Activated effector memory CD4-positive, alpha-beta T cell treated with Interleukin-2 at 50 U/mL for 16 hours (primary cell): ENCODE data around the gene MIS18BP1.
"Not testable (repeated sequence)": the region's sequence is repeated elsewhere in the genome, so short reads cannot be mapped to it uniquely, and the experiment has no call there.

Experiments used
- DNase-seq: peaks from one replicate; pipeline ENCODE4 v3.0.0-alpha.2; 2020

Gene MIS18BP1

DNA sequence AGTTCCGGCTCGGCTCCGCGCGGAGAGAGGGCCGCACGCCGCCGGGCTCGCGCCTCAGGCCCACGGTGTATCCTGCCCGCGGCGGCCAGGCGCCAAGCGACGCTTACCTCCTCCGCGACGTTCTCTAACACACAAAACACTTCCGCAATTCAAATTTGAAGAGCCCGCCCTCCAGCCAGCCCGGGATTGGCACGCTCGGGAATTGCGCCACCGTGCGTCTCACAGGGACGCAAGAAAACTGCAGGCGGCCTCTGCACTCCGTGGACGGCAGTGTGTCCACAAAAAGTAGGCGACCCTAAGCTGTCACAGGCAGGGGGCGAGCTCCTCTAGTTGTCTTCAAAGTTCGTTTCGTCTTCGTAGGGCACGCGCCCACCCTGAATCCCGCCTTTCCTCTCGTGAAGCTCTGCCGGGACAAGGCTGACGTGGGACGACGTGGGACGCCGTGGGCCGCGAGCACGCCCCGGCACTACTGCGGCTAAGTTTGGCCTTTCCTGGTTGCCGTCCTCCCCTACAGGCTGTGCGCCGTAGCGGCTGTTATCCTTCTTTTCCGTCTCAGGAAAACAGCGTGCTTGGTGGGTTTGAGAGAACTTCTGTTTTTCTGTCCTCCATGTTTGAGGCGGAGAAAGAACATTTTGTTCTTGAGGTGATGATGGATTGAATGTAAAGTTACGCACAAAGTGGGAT, at the start of gene MIS18BP1:
TSS of gene MIS18BP1 (minus strand) at position 133 of the 684 bp plus-strand sequence. CDS start 5,916 bp downstream, outside the sequence.
- peak; percentile 90 for DNase-seq

DNA sequence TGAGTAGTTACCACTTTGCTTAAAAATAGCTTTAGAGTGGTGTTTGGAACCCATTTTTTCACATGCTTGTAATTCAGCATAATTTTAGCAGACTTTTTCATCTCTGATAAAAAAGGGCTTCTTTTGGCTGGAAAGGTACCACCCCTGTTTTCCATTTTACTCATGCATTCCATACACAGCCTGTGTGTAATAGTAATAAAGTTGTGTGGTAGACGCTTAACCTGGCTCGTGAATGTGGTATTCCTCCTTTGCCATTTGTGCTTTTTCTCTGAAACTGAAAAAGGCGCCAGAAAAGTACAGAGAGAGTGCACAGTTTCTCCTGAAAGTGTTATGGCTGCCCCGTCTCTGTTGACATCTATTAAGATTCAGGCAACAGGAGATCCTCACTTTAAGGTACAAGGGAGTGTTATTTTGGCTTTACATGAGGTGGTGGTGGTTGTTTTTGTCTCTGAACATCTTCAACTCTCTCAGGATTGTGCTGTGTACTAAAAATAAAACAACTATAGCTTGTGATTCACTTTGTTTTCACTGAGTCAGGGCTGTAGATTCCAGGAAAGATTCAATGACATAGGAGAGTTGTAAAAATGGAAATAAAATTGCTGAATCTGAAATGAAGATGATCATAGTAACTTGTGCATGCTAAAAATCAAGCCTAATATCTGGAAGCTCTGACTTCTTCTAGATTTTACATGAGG, 45.6 kb upstream of the MIS18BP1 start:
- no peak for DNase-seq

DNA sequence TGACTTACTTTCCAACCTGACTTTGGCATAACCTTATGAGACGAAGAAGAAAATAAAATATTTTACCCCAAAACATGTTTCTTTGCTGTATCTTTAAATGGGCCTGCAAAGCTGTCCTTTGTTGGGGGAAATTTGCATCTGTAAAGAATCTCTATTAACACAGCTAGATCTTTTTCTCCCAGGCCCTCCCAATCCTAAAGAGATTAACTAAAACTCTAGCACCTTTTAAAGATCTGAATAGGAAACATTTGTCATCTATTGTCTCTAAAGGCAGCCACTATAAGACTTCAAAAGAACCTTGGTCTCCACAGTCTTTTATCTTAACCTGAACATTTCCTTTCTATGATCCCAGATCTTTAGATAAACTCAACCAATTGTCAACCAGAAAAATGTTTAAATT, 41.8 kb upstream of the MIS18BP1 start:
- DNase-seq, result not testable (repeated sequence)

DNA sequence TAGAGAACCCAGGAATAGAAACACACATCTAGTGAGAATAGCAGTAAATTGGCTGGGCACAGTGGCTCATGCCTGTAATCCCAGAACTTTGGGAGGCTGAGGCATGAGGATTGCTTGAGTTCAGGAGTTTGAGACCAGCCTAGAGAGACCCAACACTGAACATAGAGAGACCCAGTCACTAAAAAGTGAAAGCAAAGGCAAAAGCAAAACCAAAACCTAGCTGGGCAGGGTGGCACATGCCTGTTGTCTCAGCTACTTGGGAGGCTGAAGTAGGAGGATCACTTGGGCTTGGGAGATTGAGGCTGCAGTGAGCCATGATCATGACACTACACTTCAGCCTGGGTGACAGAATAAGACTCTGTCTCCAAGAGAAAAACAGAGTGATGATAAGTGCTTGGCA, 37.5 kb upstream of the MIS18BP1 start:
- no peak for DNase-seq

DNA sequence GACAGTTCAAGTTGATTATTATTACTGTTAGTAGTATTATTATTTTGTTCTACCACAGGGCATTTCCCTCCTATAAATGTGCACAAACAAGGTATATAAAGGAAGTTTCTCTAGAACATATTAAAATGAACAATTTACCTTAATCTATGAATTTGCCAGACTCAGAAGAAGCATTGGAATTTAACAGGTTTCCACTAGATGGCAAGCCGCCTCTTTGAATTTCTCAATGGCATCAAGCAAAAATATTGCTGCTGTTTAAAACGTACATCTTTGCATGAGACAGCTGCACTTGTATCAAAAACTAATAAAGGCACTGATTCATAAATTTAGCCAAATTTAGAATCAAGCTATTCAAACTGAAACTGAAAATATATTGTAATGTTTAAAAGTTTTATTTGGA, 34.6 kb upstream of the MIS18BP1 start:
- DNase-seq, result no peak

DNA sequence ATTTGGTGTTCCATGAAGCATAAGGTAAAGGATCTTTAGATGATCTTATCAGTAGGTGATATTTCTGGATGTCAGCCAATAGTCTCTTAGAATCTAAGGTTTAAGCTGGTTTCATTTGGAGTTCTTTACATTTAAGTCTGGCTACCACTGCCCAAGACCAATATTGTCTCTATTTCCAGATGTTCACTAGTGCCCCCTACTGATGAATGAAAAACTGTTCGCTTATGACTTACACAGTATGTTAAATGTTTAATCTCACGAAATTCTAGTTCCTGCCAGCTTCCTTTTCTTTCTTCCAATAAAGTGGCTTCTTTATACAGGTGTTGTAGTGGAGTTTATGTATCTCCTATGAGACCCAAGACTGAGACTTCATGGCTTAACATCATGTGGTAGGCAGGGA, 31.8 kb upstream of the MIS18BP1 start:
- DNase-seq, result no peak

DNA sequence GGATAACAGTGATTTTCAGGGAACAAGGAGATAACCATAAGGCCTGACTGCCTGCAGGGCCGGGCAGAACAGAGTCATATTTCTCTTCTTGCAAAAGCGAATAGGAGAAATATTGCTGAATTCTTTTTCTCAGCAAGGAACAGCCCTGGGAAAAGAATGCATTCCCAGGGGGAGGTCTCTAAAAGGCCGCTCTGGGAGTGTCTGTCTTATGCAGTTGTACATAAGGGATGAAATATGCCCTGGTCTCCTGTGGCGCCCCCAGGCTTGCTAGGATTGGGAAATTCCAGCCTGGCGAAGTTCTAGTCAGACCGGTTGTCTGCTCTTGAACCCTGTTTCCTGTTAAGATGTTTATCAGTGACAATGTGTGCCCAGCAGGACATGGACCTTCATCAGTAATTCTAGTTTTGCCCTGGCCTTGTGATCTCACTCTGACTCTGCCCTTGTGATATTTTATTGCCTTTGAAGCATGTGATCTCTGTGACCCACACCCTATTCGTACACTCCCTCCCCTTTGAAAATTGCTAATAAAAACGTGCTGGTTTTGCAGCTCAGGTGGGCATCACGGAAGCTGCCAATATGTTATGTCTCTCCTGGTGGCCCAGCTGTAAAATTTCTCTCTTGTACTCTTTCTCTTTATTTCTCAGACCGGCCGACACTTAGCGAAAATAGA, 28.9 kb upstream of the MIS18BP1 start:
- DNase-seq, result not testable (repeated sequence)

DNA sequence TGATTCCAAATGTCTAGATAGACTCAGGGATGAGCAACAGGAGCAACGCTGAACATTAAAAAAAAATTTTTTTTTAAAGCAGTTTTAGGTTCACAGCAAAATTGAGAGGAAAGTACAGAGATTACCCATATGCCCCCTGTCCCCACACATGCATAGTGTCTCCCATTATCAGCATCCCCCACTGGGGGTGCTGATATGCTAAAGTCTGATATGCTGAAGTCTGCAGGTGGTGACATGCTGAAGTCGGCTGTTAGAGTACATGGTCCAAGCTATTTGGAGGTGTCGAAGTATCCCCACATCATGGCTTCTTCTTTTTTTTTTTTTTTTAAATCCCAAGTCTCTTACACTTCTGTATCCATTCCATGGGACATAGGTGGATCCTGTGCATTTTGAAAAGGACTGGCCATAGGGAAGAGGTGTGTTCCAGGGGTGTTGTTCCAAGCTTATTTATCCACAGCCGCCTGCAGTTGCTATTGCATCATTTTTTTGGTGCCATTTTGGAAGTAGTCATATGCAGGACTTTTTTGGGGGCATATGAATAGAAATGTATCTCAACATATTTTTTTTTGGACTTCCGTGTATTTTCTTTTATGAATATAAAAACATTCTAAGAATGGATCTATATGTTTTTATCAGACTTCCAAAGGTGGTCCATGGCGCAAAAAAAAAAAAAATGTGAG, 19.0 kb upstream of the MIS18BP1 start:
- no peak for DNase-seq

DNA sequence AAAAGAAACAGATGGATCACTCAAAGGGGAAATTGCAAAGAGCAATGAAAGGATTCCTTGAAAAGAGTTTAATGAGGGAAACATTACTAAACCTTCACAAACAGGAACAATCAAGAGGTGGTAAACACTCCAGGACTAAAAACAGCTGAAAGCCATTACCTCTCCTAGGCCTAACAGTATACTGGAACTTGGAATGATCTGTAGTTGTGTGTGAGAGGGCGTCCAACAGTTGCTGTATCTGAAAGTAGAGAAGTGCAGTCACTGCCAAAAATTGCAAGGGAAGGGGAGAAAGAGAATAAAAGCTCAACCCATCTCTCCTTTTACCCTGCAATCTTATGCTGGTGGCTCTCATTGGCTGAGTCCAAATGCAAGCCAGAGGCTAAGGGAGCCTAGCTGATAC, 17.0 kb upstream of the MIS18BP1 start:
- DNase-seq, result no peak

DNA sequence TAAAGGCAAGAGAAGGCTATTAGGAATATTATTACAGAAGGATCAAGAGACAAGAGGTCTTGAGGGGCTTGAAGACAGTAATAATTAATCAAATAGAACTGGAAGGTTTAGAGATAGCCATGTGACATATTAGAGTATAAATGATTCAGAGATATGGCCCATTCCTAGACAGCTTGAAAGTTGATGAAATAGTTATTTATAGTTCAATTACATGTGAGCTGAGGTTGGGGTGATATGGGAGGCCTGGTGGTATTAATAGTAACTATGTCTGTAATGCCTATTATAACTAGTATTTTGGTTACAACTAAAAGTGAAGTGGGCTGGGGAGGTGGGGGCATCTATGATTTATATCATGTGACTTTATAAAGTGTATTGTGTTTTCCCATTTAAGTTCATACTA, 14.1 kb upstream of the MIS18BP1 start:
- DNase-seq, result no peak

DNA sequence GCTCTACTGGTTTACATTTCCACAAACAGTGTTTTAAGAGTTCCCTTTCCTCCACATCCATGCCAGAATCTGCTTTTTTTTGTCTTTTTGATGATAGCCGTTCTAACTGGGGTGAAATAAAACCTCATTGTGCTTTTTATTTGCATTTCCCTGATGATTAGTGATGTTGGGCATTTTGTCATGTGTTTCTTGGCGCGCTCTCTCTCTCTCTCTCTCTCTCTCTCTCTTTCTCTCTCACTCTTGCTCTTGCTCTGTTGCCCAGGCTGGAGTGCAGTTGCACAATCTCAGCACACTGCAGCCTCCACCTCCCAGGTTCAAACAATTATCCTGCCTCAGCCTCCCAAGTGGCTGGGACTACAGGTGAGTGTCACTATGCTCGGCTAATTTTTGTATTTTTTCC, 9.6 kb upstream of the MIS18BP1 start:
- no peak for DNase-seq

DNA sequence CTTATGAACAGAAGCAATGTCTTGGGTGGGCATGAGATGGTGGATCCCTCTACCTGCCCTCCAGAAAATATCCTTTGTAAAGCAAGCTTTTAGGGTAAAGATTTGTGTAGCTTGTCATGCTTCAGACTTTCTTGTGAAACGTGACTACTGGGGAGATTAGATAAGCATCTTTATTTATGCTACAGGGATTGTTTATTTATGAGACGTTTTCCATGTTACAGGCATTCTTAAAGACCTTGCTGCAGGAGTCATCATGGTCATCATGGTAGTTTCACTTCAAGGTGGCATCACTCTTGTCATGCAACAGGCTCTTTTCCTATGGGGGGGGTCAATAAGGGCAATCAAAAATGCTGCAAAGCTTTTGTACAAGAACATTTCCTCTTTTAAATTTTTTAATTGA, 8.2 kb upstream of the MIS18BP1 start:
- DNase-seq, result no peak

DNA sequence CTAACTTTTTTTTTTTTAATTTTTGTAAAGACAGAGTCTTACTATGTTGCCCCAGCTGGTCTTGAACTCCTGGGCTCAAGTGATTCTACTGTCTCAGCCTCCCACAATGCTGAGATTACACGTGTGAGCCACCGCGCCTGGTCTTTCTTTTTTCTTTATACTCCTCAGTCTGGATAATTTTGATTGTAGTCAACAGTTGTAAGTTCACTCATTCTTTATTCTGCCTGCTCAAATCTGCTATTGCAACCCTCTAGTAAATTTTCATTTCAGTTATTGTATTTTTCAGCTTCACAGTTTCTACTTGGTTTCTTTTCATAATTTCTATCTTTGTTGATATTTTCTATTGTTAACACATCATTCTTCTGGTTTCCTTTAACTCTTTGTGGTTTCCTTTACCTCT, 5.8 kb upstream of the MIS18BP1 start:
- no peak for DNase-seq

DNA sequence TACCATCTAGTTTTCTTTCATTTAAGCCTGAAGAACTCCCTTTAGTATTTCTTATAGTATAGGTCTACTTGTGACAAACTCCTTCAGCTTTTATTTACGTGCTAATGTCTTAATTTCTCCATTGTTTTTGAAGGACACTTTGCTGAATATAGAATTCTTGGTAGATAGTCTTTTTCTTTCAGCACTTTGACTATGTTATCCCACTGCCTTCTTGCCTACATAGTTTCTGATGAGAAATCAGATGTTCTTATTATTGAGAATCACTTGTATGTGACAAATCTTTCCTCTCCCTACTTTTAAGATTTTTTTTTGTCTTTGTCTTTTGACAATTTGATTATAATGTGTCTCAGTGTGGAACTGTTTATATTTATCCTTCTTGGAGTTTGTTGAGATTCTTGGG, 5.1 kb upstream of the MIS18BP1 start:
- no peak for DNase-seq

DNA sequence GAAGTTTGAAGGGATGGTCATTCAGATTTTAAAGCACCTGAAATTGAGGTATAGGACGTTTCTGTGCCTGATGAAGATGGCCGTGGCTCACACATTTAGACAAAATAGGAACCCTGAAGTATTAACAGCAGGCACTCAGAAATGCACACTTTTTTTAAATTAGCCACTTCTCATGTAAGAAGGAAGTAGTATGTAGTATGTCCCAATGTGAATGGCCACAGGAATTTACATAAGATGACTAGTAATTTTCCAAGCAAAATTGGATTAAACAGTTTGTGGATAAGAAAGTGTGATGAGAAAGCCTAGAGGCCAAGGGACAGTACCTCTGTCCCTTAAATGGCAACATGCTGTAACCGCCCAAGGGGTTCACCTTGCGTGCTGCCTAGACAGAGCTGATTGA, 1.8 kb upstream of the MIS18BP1 start:
- no peak for DNase-seq

DNA sequence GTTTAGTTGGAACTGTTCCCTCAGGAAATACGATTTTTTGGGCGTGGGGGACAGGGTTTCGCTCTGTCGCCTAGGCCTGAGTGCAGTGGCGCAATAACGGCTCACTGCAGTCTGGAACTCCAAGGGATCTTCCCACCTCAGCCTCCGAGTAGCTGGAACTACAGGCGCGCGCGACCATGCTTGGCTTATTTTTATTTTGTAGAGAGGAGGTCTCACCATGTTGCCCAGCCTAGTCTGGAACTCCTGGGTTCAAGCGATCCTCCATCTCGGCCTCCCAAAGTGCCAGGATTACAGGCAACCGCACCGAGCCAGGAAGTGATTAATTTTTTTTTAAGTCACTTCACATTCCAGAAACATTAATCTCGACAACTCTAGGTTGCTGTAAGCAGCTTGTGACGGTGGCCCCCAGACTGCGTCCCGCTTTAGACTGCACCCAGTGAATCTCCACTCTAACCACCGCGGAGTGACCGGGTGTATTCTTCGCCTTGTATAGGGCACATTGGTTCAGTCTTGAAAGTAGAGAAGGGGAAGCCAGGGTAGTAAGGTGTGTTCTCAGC, 830 bp upstream of the MIS18BP1 start:
- no peak for DNase-seq

DNA sequence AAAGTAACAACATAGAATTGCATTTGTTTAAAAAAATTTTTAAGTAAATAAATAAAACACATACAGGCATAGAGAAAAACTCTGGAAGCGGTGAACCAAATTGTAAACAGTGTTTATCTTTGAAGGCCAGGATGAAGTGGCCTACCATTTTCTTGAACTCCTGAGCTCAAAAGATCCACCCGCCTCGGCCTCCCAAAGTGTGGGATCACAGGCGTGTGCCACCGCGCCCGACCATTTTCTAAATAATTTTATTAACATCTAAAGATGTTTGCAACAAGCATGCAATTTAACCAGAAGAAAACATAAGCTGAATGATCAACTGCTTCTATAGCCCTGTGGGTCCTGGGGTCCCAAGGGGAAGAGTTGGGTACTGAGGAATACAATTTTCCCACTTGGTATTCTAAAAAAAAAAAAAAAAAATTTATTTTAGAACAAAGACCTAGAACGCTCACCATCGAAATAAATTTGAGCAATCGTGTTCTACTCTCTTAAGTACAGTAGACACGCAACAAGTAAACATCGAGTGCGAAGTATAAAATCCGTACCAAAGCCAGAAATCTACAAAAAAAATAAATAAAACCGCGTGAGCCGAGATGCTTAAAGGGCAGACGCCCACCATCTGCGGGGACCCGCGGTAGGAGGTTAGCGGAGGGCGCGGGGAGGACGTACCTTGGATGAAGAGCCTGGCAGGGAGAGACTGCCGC, 484 bp downstream of the MIS18BP1 start:
- DNase-seq, result no peak

DNA sequence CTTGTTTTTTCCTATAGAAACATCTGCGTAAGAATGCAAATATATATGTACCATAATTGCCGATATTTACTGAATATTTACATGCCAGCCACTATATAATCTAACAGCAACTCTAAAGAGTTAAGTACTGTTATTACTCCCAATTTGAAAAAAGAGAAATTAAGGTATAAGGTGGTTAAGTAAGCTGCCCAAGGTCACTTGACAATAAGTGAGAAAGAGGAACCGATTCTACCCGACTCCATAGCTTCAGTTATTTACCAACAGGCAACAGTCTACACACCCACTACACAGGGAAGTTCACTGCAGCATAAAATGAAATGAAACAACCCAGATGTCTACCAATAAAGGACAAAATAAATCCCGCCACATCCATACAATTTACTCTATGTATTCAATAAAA, 1.1 kb downstream of the MIS18BP1 start:
- no peak for DNase-seq

DNA sequence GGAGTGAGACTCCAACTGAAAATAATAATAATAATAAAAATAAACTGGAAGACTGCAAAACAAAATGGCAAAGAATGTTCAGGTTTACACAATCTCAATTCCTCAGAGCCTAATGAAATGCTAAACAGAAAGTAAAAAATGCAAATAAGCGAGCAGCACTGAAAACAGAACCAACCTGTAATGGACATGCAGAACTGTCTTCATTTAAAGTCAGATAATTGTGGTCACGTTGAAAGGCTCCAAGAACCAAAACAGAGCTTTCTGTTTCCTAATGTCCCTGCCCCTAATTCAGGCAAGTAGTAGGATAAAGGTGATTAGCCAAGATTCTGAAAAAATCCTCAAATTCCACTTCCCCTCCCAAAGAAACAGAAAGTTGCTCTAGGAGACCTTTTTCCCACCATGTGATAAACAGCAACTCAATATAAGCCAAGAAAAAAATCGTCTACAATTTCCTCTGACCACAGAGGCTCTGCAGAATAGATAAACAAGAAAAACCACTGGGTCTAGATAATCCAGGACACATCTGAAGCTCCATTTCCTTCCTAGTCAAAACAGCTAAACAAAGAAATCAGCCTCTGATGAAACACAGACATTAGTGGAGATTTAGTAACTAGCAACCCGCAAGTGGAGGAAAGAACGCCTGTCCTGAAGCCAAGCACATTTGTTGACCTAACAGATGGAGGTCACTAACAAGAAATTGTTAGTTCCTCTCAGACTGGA, 3.0 kb downstream of the MIS18BP1 start:
- no peak for DNase-seq

DNA sequence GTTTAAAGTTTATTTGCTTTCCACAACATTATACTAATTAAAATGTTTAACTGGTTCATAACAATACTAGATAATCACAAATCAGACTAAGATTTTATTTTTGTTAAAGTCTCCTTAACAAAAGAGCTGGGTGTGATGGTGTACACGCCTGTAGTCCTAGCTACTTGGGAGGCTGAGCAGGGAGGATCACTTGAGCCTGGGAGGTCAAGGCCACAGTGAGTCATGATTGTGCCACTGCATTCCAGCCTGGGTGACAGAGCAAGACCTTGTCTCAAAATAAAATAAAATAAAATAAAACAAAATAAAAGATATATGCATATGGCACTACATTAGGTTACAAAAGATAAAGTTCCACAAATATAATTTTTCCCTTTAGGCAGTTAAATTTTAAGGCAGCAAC, 5.6 kb downstream of the MIS18BP1 start:
- DNase-seq, result no peak

DNA sequence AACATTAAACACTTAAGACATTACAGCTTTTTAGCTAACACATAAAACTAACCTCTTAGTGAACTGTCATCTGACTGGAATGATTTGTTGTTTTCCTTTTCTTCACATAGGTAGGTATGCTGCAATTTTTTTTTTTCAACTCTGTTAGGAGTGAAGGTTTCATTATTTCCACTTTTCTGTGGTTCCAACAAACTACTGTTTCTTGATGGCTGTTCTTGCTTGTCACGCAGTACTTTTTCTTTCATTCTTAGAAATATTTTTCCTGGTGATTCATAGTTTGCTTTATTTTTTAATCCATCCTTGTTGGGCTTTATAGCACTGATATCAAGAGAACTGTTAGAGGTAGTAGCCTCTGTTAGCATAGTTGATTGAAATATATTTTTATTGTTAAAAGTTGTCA, 6.3 kb downstream of the MIS18BP1 start:
- DNase-seq, result no peak

DNA sequence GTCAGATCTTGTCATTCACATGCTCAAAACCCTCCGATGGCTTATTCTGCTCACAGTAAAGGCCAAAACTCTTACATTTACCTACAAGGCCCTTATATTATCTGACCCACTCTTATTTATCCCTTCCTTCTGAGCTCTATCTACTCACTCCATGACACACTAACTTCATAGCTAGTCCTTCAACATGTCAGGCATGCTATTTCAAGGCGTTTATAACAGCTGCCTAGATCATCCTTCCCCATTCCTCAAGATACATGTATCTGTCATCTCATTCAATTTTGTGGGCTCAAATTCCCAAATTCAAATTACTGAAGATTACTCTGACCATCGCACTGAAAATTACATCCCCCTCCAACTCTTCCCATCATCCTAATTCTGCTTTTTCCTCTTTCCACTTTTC, 6.9 kb downstream of the MIS18BP1 start:
- DNase-seq, result no peak
